NCI-H2171 (cell line): ENCODE measurements around the gene FUT8.

Experiments
- DNase-seq: peaks from one replicate; lab custom pipeline; 2025; lab: John Stamatoyannopoulos, UW

The FUT8 gene

GRCh38 chr14:65776193-65776852 lies 363.8 kb downstream of the FUT8 start:
- DNase-seq, result no peak

GRCh38 chr14:65780566-65780965 lies 368.0 kb downstream of the FUT8 start:
- DNase-seq, result no peak

GRCh38 chr14:65783101-65783500 lies 370.6 kb downstream of the FUT8 start:
- DNase-seq, result no peak

- DNase-seq, result no peak
These were observed 371.0 kb downstream of the FUT8 start for GRCh38 chr14:65783576-65783975.

GRCh38 chr14:65784574-65784973 lies 372.0 kb downstream of the FUT8 start:
- no peak for DNase-seq

- DNase-seq, result no peak
These were observed 374.9 kb downstream of the FUT8 start for GRCh38 chr14:65787461-65787860.

- DNase-seq, result no peak
These were observed 376.3 kb downstream of the FUT8 start for GRCh38 chr14:65788876-65789275.

- DNase-seq, result peak; percentile 87
These were observed 376.8 kb downstream of the FUT8 start for GRCh38 chr14:65789363-65789762.

- DNase-seq, result peak; percentile 67
These were observed 377.8 kb downstream of the FUT8 start for GRCh38 chr14:65790172-65790815.

GRCh38 chr14:65791191-65791981 lies 378.9 kb downstream of the FUT8 start:
- DNase-seq, result no peak

- no peak for DNase-seq
These were observed 379.8 kb downstream of the FUT8 start for GRCh38 chr14:65792208-65792905.
